Trophoblast cell (in vitro differentiated cells and primary cell): ENCODE measurements around the gene MTHFD2L.

ENCODE experiments used
- DNase-seq, 2 donors: peaks; one replicate each; pipeline ENCODE4 v3.0.0-alpha.2; 2016
- H2AFZ ChIP-seq: 2 replicates; pipeline ENCODE4 v1.6.1; 2013; ENCODE audit warnings: low read length, moderate library complexity, mild to moderate bottlenecking; ENCODE audit not compliant: insufficient read depth, poor library complexity
- H2AK5ac ChIP-seq: 2 replicates; pipeline ENCODE4 v1.6.1; 2013; ENCODE audit warnings: mild to moderate bottlenecking, low read length
- H2BK120ac ChIP-seq: 2 replicates; pipeline ENCODE4 v1.6.1; 2013; ENCODE audit warnings: low read length, mild to moderate bottlenecking, moderate library complexity; ENCODE audit not compliant: insufficient read depth, poor library complexity
- H2BK12ac ChIP-seq: 2 replicates; pipeline ENCODE4 v1.6.1; 2013; ENCODE audit warnings: mild to moderate bottlenecking, low read length, moderate library complexity
- H2BK5ac ChIP-seq: 2 replicates; pipeline ENCODE4 v1.6.1; 2013; ENCODE audit warnings: low read length, low read depth, moderate library complexity, mild to moderate bottlenecking; ENCODE audit not compliant: poor library complexity
- H3K14ac ChIP-seq: 2 replicates; pipeline ENCODE4 v1.6.1; 2013; ENCODE audit warnings: mild to moderate bottlenecking, low read length
- H3K18ac ChIP-seq: 2 replicates; pipeline ENCODE4 v1.6.1; 2013; ENCODE audit warnings: mild to moderate bottlenecking, low read length
- H3K23ac ChIP-seq: 2 replicates; pipeline ENCODE4 v1.6.1; 2013; ENCODE audit warnings: low read length
- H3K27ac ChIP-seq: 2 replicates; pipeline ENCODE4 v1.5.1; 2013; ENCODE audit warnings: low read depth, mild to moderate bottlenecking, inconsistent platforms, low read length, moderate library complexity
- H3K27me3 ChIP-seq: 2 replicates; pipeline ENCODE4 v1.6.1; 2013; ENCODE audit warnings: inconsistent platforms, mild to moderate bottlenecking, low read length, moderate library complexity; ENCODE audit not compliant: insufficient read depth
- H3K36me3 ChIP-seq, 2 experiments: 1 replicate in 1 of 2; 2 replicates in 1 of 2; pipeline ENCODE4 v1.6.1; 2013; ENCODE audit warnings: low read length in 2 of 2, mild to moderate bottlenecking in 2 of 2, moderate library complexity in 1 of 2; ENCODE audit not compliant: insufficient read depth in 2 of 2, control insufficient read depth in 1 of 2
- H3K4ac ChIP-seq: 2 replicates; pipeline ENCODE4 v1.6.1; 2013; ENCODE audit warnings: low read depth, mild to moderate bottlenecking, low read length, moderate library complexity
- H3K4me1 ChIP-seq, 2 experiments: 1 replicate in 1 of 2; 2 replicates in 1 of 2; pipeline ENCODE4 v1.6.1; 2013; ENCODE audit warnings: low read length in 2 of 2, mild to moderate bottlenecking in 2 of 2, moderate library complexity in 1 of 2; ENCODE audit not compliant: insufficient read depth in 2 of 2, control insufficient read depth in 1 of 2
- H3K4me2 ChIP-seq: 2 replicates; pipeline ENCODE4 v1.6.1; 2013; ENCODE audit warnings: inconsistent platforms, mild to moderate bottlenecking, low read length, moderate library complexity
- H3K4me3 ChIP-seq: 2 replicates; pipeline ENCODE4 v1.5.1; 2013; ENCODE audit warnings: mild to moderate bottlenecking, low read depth, low read length, inconsistent platforms
- H3K79me1 ChIP-seq: one replicate; pipeline ENCODE4 v1.6.1; 2013; ENCODE audit warnings: low read length
- H3K79me2 ChIP-seq: 2 replicates; pipeline ENCODE4 v1.6.1; 2013; ENCODE audit warnings: low read length, mild to moderate bottlenecking; ENCODE audit not compliant: control insufficient read depth, insufficient read depth, poor library complexity
- H3K9ac ChIP-seq: 2 replicates; pipeline ENCODE4 v1.6.1; 2013; ENCODE audit warnings: mild to moderate bottlenecking, low read length
- H3K9me3 ChIP-seq: 2 replicates; pipeline ENCODE4 v1.6.1; 2013; ENCODE audit warnings: low read depth, mild to moderate bottlenecking, control low read depth, inconsistent platforms, low read length; ENCODE audit not compliant: insufficient read depth
- H4K12ac ChIP-seq: 2 replicates; pipeline ENCODE4 v1.6.1; 2013; ENCODE audit warnings: low read depth, mild to moderate bottlenecking, low read length, moderate library complexity
- H4K8ac ChIP-seq: 2 replicates; pipeline ENCODE4 v1.6.1; 2013; ENCODE audit warnings: low read depth, mild to moderate bottlenecking, low read length, moderate library complexity
- H4K91ac ChIP-seq: one replicate; pipeline ENCODE4 v1.6.1; 2013; ENCODE audit warnings: low read depth, mild to moderate bottlenecking, low read length, moderate library complexity
- WGBS: extraction: QIAGEN DNeasy Blood & Tissue Kit; methylation state at CpG from one replicate; pipeline ENCODE4 v1.1.7; 2013; ENCODE audit warnings: missing lambda C conversion rate; ENCODE audit not compliant: insufficient read length, insufficient coverage; ENCODE audit errors: extremely low coverage; 5-methylcytosine and 5-hydroxymethylcytosine counted together

MTHFD2L gene

DNA sequence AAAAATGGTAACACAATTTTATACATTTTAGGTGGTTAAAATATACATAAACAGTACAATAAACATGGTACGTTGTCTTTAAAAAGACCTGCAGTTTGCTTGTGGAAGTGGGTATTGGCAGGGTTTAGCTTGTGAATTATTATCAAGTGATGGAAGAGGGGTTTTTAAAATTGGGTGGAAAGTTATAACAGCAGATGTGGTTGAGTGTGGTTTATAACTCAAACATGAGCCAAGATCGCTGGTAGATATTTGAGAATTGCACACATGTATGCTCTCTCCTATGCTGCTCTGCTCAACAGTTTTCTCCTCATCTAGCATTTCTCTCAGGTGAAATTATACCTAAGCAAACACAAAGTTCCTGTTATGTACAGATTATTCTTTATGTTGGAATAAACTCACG is 164.4 kb downstream of the MTHFD2L start:
- no peaks in the 10 kb centered on the region for H3K79me1 ChIP-seq
- H3K4ac ChIP-seq = no peak overlapping the region
- no peak overlapping the region for H3K9ac ChIP-seq
- H4K91ac ChIP-seq = no peak overlapping the region
- H3K4me3 ChIP-seq = no peak overlapping the region
- no peak overlapping the region for H3K27ac ChIP-seq
- H3K79me2 ChIP-seq = no peaks in the 10 kb centered on the region
- H2BK5ac ChIP-seq = no peak overlapping the region
- no peak overlapping the region for H3K4me2 ChIP-seq
- H4K8ac ChIP-seq = no peak overlapping the region
- H2BK12ac ChIP-seq = no peak overlapping the region
- no peak overlapping the region for H3K23ac ChIP-seq
- no peak for DNase-seq
- no peaks in the 10 kb centered on the region for H3K9me3 ChIP-seq
- H2BK120ac ChIP-seq = no peak overlapping the region
- no peak overlapping the region for H3K14ac ChIP-seq
- H4K12ac ChIP-seq = no peak overlapping the region
- H2AFZ ChIP-seq = no peak overlapping the region
- no CpG with 5 or more reads among the region's 3 CpGs for WGBS
- H2AK5ac ChIP-seq = no peak overlapping the region
- no peaks in the 10 kb centered on the region for H3K27me3 ChIP-seq
- no peak overlapping the region for H3K18ac ChIP-seq
- H3K36me3 ChIP-seq = no peaks in the 10 kb centered on the region
- peaks cover 3 to 4% of the 10 kb centered on the region in 2 experiments for H3K4me1 ChIP-seq

DNA sequence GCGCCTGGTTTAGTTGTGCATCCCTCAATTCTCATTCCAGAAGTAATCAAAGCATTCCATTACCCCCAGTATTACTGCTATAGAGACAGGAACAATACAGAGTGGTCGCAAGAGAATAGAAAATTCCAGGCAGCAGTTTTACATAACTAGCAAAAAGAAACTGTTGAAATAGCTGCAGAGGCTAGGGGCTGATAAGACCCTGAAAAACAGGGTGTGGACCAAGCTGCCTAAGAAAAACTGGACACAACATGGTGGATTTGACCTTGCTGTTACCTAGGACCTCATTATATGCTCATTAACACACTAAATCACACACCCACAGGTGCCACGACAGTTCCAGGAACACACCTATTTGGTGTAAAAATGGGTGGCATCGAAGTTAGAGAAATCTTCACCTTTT is 165.7 kb downstream of the MTHFD2L start:
- no peak overlapping the region for H3K4ac ChIP-seq
- no peak for DNase-seq
- no peak overlapping the region for H4K12ac ChIP-seq
- no peak overlapping the region for H2AFZ ChIP-seq
- H2AK5ac ChIP-seq = no peak overlapping the region
- no CpG with 5 or more reads among the region's 4 CpGs for WGBS
- H4K91ac ChIP-seq = no peak overlapping the region
- no peaks in the 10 kb centered on the region for H3K79me2 ChIP-seq
- H3K79me1 ChIP-seq = no peaks in the 10 kb centered on the region
- H2BK120ac ChIP-seq = no peak overlapping the region
- H3K4me1 ChIP-seq = peaks cover 3 to 4% of the 10 kb centered on the region in 2 experiments
- no peaks in the 10 kb centered on the region for H3K9me3 ChIP-seq
- no peak overlapping the region for H3K27ac ChIP-seq
- no peak overlapping the region for H3K18ac ChIP-seq
- H3K36me3 ChIP-seq = no peaks in the 10 kb centered on the region
- H2BK12ac ChIP-seq = no peak overlapping the region
- no peak overlapping the region for H3K14ac ChIP-seq
- no peak overlapping the region for H3K9ac ChIP-seq
- no peak overlapping the region for H3K4me3 ChIP-seq
- H3K23ac ChIP-seq = no peak overlapping the region
- no peak overlapping the region for H2BK5ac ChIP-seq
- H3K4me2 ChIP-seq = no peak overlapping the region
- H4K8ac ChIP-seq = no peak overlapping the region
- H3K27me3 ChIP-seq = no peaks in the 10 kb centered on the region

DNA sequence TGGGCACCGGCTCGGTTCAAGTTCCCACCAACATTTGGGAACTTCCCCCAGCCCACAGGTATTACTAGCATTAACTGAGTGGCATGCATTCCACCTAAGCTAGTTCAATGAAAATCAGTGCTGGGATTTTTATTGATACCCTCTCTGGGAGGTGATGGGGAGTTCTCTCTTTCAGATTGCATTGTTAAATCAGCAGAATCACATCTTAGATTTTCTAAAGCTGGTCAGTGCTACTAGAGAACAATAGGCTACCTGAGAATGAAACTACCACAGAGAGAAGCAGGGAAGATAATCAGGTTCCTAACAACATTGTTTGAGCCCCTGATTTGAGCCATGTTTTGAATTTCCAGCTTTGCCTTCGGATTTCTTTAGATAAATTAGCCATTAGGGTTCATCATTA is 166.3 kb downstream of the MTHFD2L start:
- Histone ChIP-seq H2BK12ac (no peak overlapping the region), H3K23ac (no peak overlapping the region), H3K79me1 (no peaks in the 10 kb centered on the region), H3K27me3 (no peaks in the 10 kb centered on the region), H3K4ac (no peak overlapping the region), H4K91ac (no peak overlapping the region), H2BK120ac (no peak overlapping the region), H3K18ac (no peak overlapping the region), H3K27ac (no peak overlapping the region), H4K8ac (no peak overlapping the region), H3K36me3 (no peaks in the 10 kb centered on the region), H2AFZ (no peak overlapping the region), H3K9me3 (no peaks in the 10 kb centered on the region), H2BK5ac (no peak overlapping the region), H3K4me1 (peaks cover 3 to 4% of the 10 kb centered on the region in 2 experiments), H3K4me3 (no peak overlapping the region), H4K12ac (no peak overlapping the region), H3K9ac (no peak overlapping the region), H3K4me2 (no peak overlapping the region), H2AK5ac (no peak overlapping the region), H3K79me2 (no peaks in the 10 kb centered on the region), H3K14ac (no peak overlapping the region)
- WGBS = no CpG with 5 or more reads among the region's 3 CpGs
- DNase-seq = no peak

- Histone ChIP-seq H2BK12ac (no peak overlapping the region), H4K12ac (no peak overlapping the region), H3K27ac (no peak overlapping the region), H3K4ac (no peak overlapping the region), H3K9ac (no peak overlapping the region), H4K8ac (no peak overlapping the region), H3K18ac (no peak overlapping the region), H3K23ac (no peak overlapping the region), H2AK5ac (no peak overlapping the region), H3K9me3 (no peaks in the 10 kb centered on the region), H3K27me3 (no peaks in the 10 kb centered on the region), H3K79me2 (no peaks in the 10 kb centered on the region), H3K36me3 (no peaks in the 10 kb centered on the region), H3K4me2 (no peak overlapping the region), H2BK5ac (no peak overlapping the region), H2BK120ac (no peak overlapping the region), H3K14ac (no peak overlapping the region), H3K4me3 (no peak overlapping the region), H2AFZ (no peak overlapping the region), H3K4me1 (no peaks in the 10 kb centered on the region), H3K79me1 (no peaks in the 10 kb centered on the region), H4K91ac (no peak overlapping the region)
- DNase-seq = no peak
- WGBS = no CpG with 5 or more reads among the region's 2 CpGs
Observed at GRCh38 chr4:74325886-74326285, 168.0 kb downstream of the MTHFD2L start.
